Neural progenitor cell (in vitro differentiated cells): ENCODE measurements around the gene RALB.

ENCODE experiments used
- CTCF ChIP-seq: fragments of 200-600 bp; sonication (generic); IDR thresholded peaks from 2 replicates; pipeline ENCODE4 v1.5.1; 2017; ENCODE audit warnings: antibody characterized with exemption, mild to moderate bottlenecking
- EZH2 ChIP-seq: fragments of 200-600 bp; sonication (generic); IDR thresholded peaks from 2 replicates; pipeline ENCODE4 v1.6.1; 2017; ENCODE audit warnings: antibody characterized with exemption, mild to moderate bottlenecking, moderate library complexity
- EZH2phosphoT487 ChIP-seq: fragments of 200-600 bp; sonication (generic); IDR thresholded peaks from 2 replicates; pipeline ENCODE4 v1.6.1; 2017; ENCODE audit warnings: antibody characterized with exemption

GRCh38 chr2:120251078-120251477 lies 1.6 kb upstream of the RALB start:
- TF ChIP-seq CTCF = no peak
- no peak for TF ChIP-seq EZH2
- no peak for TF ChIP-seq EZH2phosphoT487
